Parathyroid adenoma (tissue), 2 donors: ENCODE data around the gene SPDEF.

ENCODE experiments used
- H2AFZ ChIP-seq: fragments of 300-600 bp; sonication (generic); one replicate; pipeline ENCODE4 v1.7.0; 2017; ENCODE audit warnings: antibody characterized with exemption, mild to moderate bottlenecking
- H3K27ac ChIP-seq: fragments of 300-600 bp; sonication (generic); one replicate; pipeline ENCODE4 v1.7.0; 2017
- H3K27me3 ChIP-seq: fragments of 300-600 bp; sonication (generic); one replicate; pipeline ENCODE4 v1.7.0; 2017; ENCODE audit warnings: low read length; ENCODE audit not compliant: control insufficient read depth, insufficient read depth
- H3K36me3 ChIP-seq: fragments of 300-600 bp; sonication (generic); one replicate; pipeline ENCODE4 v1.7.0; 2017; ENCODE audit warnings: low read length; ENCODE audit not compliant: control insufficient read depth, insufficient read depth
- H3K4me1 ChIP-seq: fragments of 300-600 bp; sonication (generic); one replicate; pipeline ENCODE4 v1.7.0; 2017; ENCODE audit warnings: control low read depth
- H3K4me2 ChIP-seq: fragments of 300-600 bp; sonication (generic); one replicate; pipeline ENCODE4 v1.7.0; 2017; ENCODE audit warnings: low read length
- H3K4me3 ChIP-seq: fragments of 300-600 bp; sonication (generic); one replicate; pipeline ENCODE4 v1.7.0; 2017; ENCODE audit warnings: low read depth, low read length
- H3K79me2 ChIP-seq: fragments of 300-600 bp; sonication (generic); one replicate; pipeline ENCODE4 v1.7.0; 2017; ENCODE audit warnings: control low read depth
- H3K9ac ChIP-seq: fragments of 300-600 bp; sonication (generic); one replicate; pipeline ENCODE4 v1.7.0; 2017; ENCODE audit warnings: mild to moderate bottlenecking
- H3K9me3 ChIP-seq: fragments of 300-600 bp; sonication (generic); one replicate; pipeline ENCODE4 v1.7.0; 2017; ENCODE audit warnings: low read length; ENCODE audit not compliant: control insufficient read depth
- CTCF ChIP-seq: fragments of 300-600 bp; sonication (generic); IDR thresholded peaks from one replicate; pipeline ENCODE4 v1.7.0; 2017; ENCODE audit warnings: antibody characterized with exemption, mild to moderate bottlenecking
- donor health status: primary hyperparathyroidism.

The SPDEF gene

GRCh38 chr6:34580707-34581560 is 24.8 kb upstream of the SPDEF start:
- Histone ChIP-seq H3K27ac (no peak overlapping the region), H3K79me2 (no peaks in the 10 kb centered on the region), H3K4me2 (no peak overlapping the region), H3K9me3 (no peaks in the 10 kb centered on the region), H3K4me3 (no peak overlapping the region), H3K27me3 (no peaks in the 10 kb centered on the region), H3K9ac (no peak overlapping the region), H3K4me1 (no peaks in the 10 kb centered on the region), H3K36me3 (no peaks in the 10 kb centered on the region), H2AFZ (no peak overlapping the region)
- no peak for TF ChIP-seq CTCF

GRCh38 chr6:34578445-34579262 is 22.5 kb upstream of the SPDEF start:
- Histone ChIP-seq H3K27ac (no peak overlapping the region), H3K27me3 (no peaks in the 10 kb centered on the region), H3K4me1 (no peaks in the 10 kb centered on the region), H3K9ac (no peak overlapping the region), H2AFZ (no peak overlapping the region), H3K79me2 (no peaks in the 10 kb centered on the region), H3K4me2 (no peak overlapping the region), H3K4me3 (no peak overlapping the region), H3K9me3 (no peaks in the 10 kb centered on the region), H3K36me3 (no peaks in the 10 kb centered on the region)
- TF ChIP-seq CTCF = no peak

GRCh38 chr6:34576286-34576955 is 20.3 kb upstream of the SPDEF start:
- Histone ChIP-seq H3K4me1 (no peaks in the 10 kb centered on the region), H3K9ac (no peak overlapping the region), H3K36me3 (no peaks in the 10 kb centered on the region), H3K9me3 (no peaks in the 10 kb centered on the region), H3K79me2 (no peaks in the 10 kb centered on the region), H3K4me3 (no peak overlapping the region), H3K27me3 (no peaks in the 10 kb centered on the region), H3K27ac (no peak overlapping the region), H2AFZ (no peak overlapping the region), H3K4me2 (no peak overlapping the region)
- TF ChIP-seq CTCF = no peak

GRCh38 chr6:34575326-34575725 is 19.2 kb upstream of the SPDEF start:
- TF ChIP-seq CTCF = no peak
- Histone ChIP-seq H3K9ac (no peak overlapping the region), H3K9me3 (no peaks in the 10 kb centered on the region), H3K4me3 (no peak overlapping the region), H2AFZ (no peak overlapping the region), H3K27me3 (no peaks in the 10 kb centered on the region), H3K4me2 (no peak overlapping the region), H3K27ac (no peak overlapping the region), H3K79me2 (no peaks in the 10 kb centered on the region), H3K36me3 (no peaks in the 10 kb centered on the region), H3K4me1 (no peaks in the 10 kb centered on the region)
